B cell (primary cell): ENCODE measurements around the gene RAD23A. TPM values are rescaled to one million over a fixed set of nuclear protein-coding genes. Genes with fewer than 3 reads are reported as not detected.

Experiments used
- ATAC-seq: fragments of 200-7000 bp; cut with Tn5 transposase; one replicate; pipeline ENCODE4 v1.10.0; 2021; ENCODE audit warnings: low read depth, mild to moderate bottlenecking, moderate number of reproducible peaks, moderate library complexity
- CTCF ChIA-PET: fragments of 350-600 bp; sonication (Branson Sonifier 250); formaldehyde crosslinking; loops from one replicate; lab custom pipeline; 2021; ENCODE audit warnings: antibody characterized with exemption, inconsistent platforms; lab: Charles Lee
- POLR2A ChIA-PET: fragments of 350-600 bp; sonication (Branson Sonifier 250); formaldehyde crosslinking; loops from one replicate; lab custom pipeline; 2021; ENCODE audit warnings: antibody characterized with exemption; lab: Charles Lee
- DNase-seq: peaks from one replicate; pipeline ENCODE4 v3.0.0; 2013
- H2AFZ ChIP-seq: 2 replicates; pipeline ENCODE4 v1.6.1; 2012; ENCODE audit warnings: mild to moderate bottlenecking, low read depth, low read length; ENCODE audit not compliant: insufficient read depth, poor library complexity, severe bottlenecking
- H3K27ac ChIP-seq, 2 donors: 1 replicate in 1 of 2; 2 replicates in 1 of 2; pipeline ENCODE4 v1.5.1; 2012 to 2013; ENCODE audit warnings: low read length in 2 of 2, mild to moderate bottlenecking in 2 of 2, moderate library complexity in 1 of 2
- H3K27me3 ChIP-seq, 4 experiments: fragments of 200-600 bp in 1 of 4; sonication (generic) in 1 of 4; replicated peaks in 1 of 4; 1 replicate in 2 of 4; 2 replicates in 2 of 4; pipeline versions ENCODE4 v1.6.1 to v1.7.0; 2013 to 2016; ENCODE audit warnings: low read length in 3 of 4, mild to moderate bottlenecking in 2 of 4, mixed read lengths in 1 of 4, moderate library complexity in 1 of 4; ENCODE audit not compliant: insufficient read depth in 4 of 4, control insufficient read depth in 3 of 4; ENCODE audit errors: control extremely low read depth in 1 of 4
- H3K36me3 ChIP-seq, 2 experiments: replicated peaks in 1 of 2; 1 replicate in 1 of 2; 2 replicates in 1 of 2; pipeline versions ENCODE4 v1.6.1 to v1.7.1; 2013; ENCODE audit warnings: low read length in 1 of 2; ENCODE audit not compliant: insufficient read depth in 2 of 2, control insufficient read depth in 1 of 2; ENCODE audit errors: control extremely low read depth in 1 of 2, extremely low read depth in 1 of 2
- H3K4me1 ChIP-seq, 2 donors: fragments of 200-600 bp in 1 of 2; sonication (generic) in 1 of 2; 1 replicate in 1 of 2; 2 replicates in 1 of 2; pipeline versions ENCODE4 v1.5.1 to v1.6.1; 2013 to 2017; ENCODE audit warnings: low read length in 2 of 2; ENCODE audit not compliant: control insufficient read depth in 2 of 2, insufficient read depth in 2 of 2
- H3K4me2 ChIP-seq: replicated peaks from 2 replicates; pipeline ENCODE3; 2012; ENCODE audit warnings: mild to moderate bottlenecking, low read depth, low read length; ENCODE audit not compliant: poor library complexity, severe bottlenecking
- H3K4me3 ChIP-seq, 5 experiments: fragments of 200-600 bp in 1 of 5; sonication (generic) in 1 of 5; 1 replicate in 3 of 5; 2 replicates in 2 of 5; pipeline versions ENCODE4 v1.5.1 to v1.7.0; 2011 to 2016; ENCODE audit warnings: low read length in 4 of 5, mild to moderate bottlenecking in 4 of 5, low read depth in 2 of 5, control low read depth in 1 of 5, moderate library complexity in 1 of 5; ENCODE audit not compliant: insufficient read depth in 1 of 5; ENCODE audit errors: control extremely low read depth in 1 of 5, extremely low read depth in 1 of 5
- H3K79me2 ChIP-seq: fragments of 200-600 bp; sonication (generic); one replicate; pipeline ENCODE4 v1.6.0; 2016; ENCODE audit warnings: low read length; ENCODE audit not compliant: control insufficient read depth, insufficient read depth
- H3K9ac ChIP-seq: fragments of 200-600 bp; sonication (generic); 2 replicates; pipeline ENCODE4 v1.6.1; 2017; ENCODE audit warnings: mild to moderate bottlenecking, low read length, moderate library complexity
- H3K9me3 ChIP-seq, 3 donors: one replicate each; pipeline versions ENCODE4 v1.6.1 to v1.7.1; 2013; ENCODE audit warnings: low read length in 2 of 3; ENCODE audit not compliant: control insufficient read depth in 2 of 3, insufficient read depth in 1 of 3; ENCODE audit errors: control extremely low read depth in 1 of 3
- H4K20me1 ChIP-seq: 2 replicates; pipeline ENCODE4 v1.6.0; 2012; ENCODE audit warnings: mild to moderate bottlenecking, low read length; ENCODE audit not compliant: insufficient read depth, control insufficient read depth, poor library complexity, severe bottlenecking
- H3K27ac Mint-ChIP-seq: one replicate; pipeline ENCODE4 v1.8.0; 2021; ENCODE audit warnings: mixed read lengths
- H3K27me3 Mint-ChIP-seq: one replicate; pipeline ENCODE4 v1.8.0; 2021; ENCODE audit warnings: mixed read lengths
- H3K4me1 Mint-ChIP-seq: one replicate; pipeline ENCODE4 v1.8.0; 2021; ENCODE audit warnings: mixed read lengths
- H3K4me3 Mint-ChIP-seq: one replicate; pipeline ENCODE4 v1.8.0; 2021; ENCODE audit warnings: mixed read lengths
- H3K9me3 Mint-ChIP-seq: one replicate; pipeline ENCODE4 v1.8.0; 2022; ENCODE audit warnings: mixed read lengths; ENCODE audit not compliant: insufficient read depth
- EZH2 ChIP-seq: IDR thresholded peaks from 2 replicates; pipeline ENCODE4 v1.6.1; 2012; ENCODE audit warnings: borderline replicate concordance, low read depth, mild to moderate bottlenecking, moderate library complexity, low read length; ENCODE audit not compliant: insufficient read depth, poor library complexity, severe bottlenecking
- WGBS: methylation state at CpG from one replicate; pipeline ENCODE4 v1.1.5; 2013; ENCODE audit warnings: missing lambda C conversion rate; ENCODE audit not compliant: insufficient coverage; 5-methylcytosine and 5-hydroxymethylcytosine counted together
- intact Hi-C: fragments of 100-400 bp; cut with micrococcal nuclease; formaldehyde crosslinking; loops from one replicate; pipeline ENCODE4 v1.10.0; 2022
- polyA plus RNA-seq: library from polyadenylated mRNA; depleted of rRNA; stranded (reverse); fragments of >200 nt; gene quantifications from 2 replicates; pipeline ENCODE4 v1.2.3, GENCODE V29; 2012
- total RNA-seq, 2 donors: library from RNA; stranded (reverse); fragments of 120-200 nt in 1 of 2; gene quantifications; 1 replicate in 1 of 2; 2 replicates in 1 of 2; pipeline versions ENCODE4 v1.2.3 to v1.2.4, GENCODE V29; 2013 to 2022
- TF ChIP-seq, protein P1 (sequence below): fragments of 200-600 bp; IDR thresholded peaks from one replicate; pipeline ENCODE4 v1.8.0; 2022; ENCODE audit warnings: antibody characterized with exemption, mild to moderate bottlenecking

Gene RAD23A
- total and polyA plus RNA-seq, 2 donors (not counting 1 experiment from before 2014, with no cell fraction given): 100 to 106 TPM

DNA sequence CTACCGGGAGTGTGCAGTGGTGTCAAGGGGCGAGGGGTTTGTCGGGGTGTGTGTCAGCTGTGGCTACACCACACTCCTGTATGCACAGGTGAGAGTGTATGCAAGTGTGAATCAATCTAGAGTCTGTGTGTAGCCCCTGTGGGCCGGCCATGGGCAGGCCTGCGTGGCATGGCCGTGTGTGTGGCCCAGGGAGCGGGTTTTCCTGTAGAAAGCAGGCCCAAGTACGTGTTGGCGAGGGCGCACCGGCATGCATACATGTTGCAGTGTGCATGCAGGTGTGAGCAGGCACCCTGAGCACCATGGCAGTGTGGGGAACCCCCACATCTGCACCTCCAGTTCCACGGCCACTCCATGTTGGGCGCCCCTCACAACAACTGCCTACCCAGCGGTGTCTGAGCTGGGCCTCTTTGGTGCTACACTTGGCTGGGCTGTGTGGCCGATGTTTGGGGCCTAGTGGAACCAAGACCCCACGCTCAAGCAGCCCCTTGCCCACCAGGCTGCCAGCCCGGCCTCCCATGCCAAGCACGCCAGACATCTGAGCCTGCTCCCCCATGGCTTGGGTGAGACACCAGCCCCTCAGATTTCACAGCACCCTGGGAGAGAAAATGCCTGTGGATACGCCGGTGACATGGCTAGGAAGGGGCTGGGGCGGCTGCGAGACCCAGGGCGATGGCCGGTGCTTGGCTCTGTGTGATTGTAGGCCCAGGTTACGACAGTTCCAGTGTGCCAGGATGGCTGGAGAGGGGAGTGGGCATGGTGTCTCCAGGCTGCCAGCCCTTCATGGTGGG lies 51.7 kb downstream of the RAD23A start:
- peaks cover 0 to 2% (median 0%) of the 10 kb centered on the region in 3 donors for H3K9me3 ChIP-seq
- no peak overlapping the region for H3K9ac ChIP-seq
- no peak overlapping the region for H3K27ac ChIP-seq
- ChIA-PET POLR2A (interaction anchor here (0.7 kb wide), 1 partner anchor 16 kb away, joined by 4 read pairs; no protein-coding TSS in a partner anchor), CTCF (interaction anchor here (1.5 kb wide), 1 partner anchor 64 kb away, joined by 3 read pairs; no protein-coding TSS in a partner anchor)
- no peak for ATAC-seq
- Mint-ChIP-seq H3K4me1 (peaks cover 17% of the 10 kb centered on the region), H3K9me3 (no peaks in the 10 kb centered on the region), H3K4me3 (peak overlapping the region; percentile 75), H3K27ac (no peak overlapping the region), H3K27me3 (peaks cover 28% of the 10 kb centered on the region)
- peaks cover 10 to 11% of the 10 kb centered on the region in 2 donors for H3K4me1 ChIP-seq
- H3K4me2 ChIP-seq: no peak overlapping the region
- no peak for TF ChIP-seq EZH2
- TF ChIP-seq, protein P1, sequence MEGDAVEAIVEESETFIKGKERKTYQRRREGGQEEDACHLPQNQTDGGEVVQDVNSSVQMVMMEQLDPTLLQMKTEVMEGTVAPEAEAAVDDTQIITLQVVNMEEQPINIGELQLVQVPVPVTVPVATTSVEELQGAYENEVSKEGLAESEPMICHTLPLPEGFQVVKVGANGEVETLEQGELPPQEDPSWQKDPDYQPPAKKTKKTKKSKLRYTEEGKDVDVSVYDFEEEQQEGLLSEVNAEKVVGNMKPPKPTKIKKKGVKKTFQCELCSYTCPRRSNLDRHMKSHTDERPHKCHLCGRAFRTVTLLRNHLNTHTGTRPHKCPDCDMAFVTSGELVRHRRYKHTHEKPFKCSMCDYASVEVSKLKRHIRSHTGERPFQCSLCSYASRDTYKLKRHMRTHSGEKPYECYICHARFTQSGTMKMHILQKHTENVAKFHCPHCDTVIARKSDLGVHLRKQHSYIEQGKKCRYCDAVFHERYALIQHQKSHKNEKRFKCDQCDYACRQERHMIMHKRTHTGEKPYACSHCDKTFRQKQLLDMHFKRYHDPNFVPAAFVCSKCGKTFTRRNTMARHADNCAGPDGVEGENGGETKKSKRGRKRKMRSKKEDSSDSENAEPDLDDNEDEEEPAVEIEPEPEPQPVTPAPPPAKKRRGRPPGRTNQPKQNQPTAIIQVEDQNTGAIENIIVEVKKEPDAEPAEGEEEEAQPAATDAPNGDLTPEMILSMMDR: no peak
- no peak overlapping the region for H3K4me3 ChIP-seq
- DNase-seq: no peak
- no peak overlapping the region for H2AFZ ChIP-seq
- peaks cover 0 to 24% (median 4%) of the 10 kb centered on the region in 4 experiments for H3K27me3 ChIP-seq
- no peaks in the 10 kb centered on the region for H3K36me3 ChIP-seq
- no peaks in the 10 kb centered on the region for H4K20me1 ChIP-seq
- 95% methylated on average over 25 of the region's 25 CpGs for WGBS
- intact Hi-C loops: no loop called here
- H3K79me2 ChIP-seq: no peaks in the 10 kb centered on the region
